ENCODE measurements around the gene KRTAP4-3. TPM values are rescaled to one million over a fixed set of nuclear protein-coding genes. Genes with fewer than 3 reads are reported as not detected.
"Not testable (repeated sequence)": the region's sequence is repeated elsewhere in the genome, so short reads cannot be mapped to it uniquely, and the experiment has no call there.

The KRTAP4-3 gene
- total RNA-seq, 4 donors from 2014 or later = not detected

GRCh38 chr17:41144846-41145245 lies 23.2 kb downstream of the KRTAP4-3 start:
- Histone ChIP-seq H3K4me1 (no peaks in the 10 kb centered on the region), H3K9me3 (peaks cover 0 to 29% (median 0%) of the 10 kb centered on the region in 4 donors), H3K27ac (no peak overlapping the region), H3K36me3 (no peaks in the 10 kb centered on the region), H3K27me3 (no peaks in the 10 kb centered on the region), H3K4me3 (no peak overlapping the region)
- whole genome bisulfite sequencing, 2 donors = 81 to 86% methylated on average over 1 of the region's 1 CpG
- no peak for TF ChIP-seq POLR2A (IDR thresholded peaks at IDR 0.05)
- no peak for TF ChIP-seq EP300 (IDR thresholded peaks at IDR 0.05)
- TF ChIP-seq CTCF (IDR thresholded peaks at IDR 0.05) = no peak
- DNase-seq (ENCODE audit: low spot score in 2 of 2) = no peak

GRCh38 chr17:41141361-41141760 lies 26.7 kb downstream of the KRTAP4-3 start:
- Histone ChIP-seq H3K36me3 (no peaks in the 10 kb centered on the region), H3K9me3 (peaks cover 0 to 31% (median 0%) of the 10 kb centered on the region in 4 donors), H3K4me3 (no peak overlapping the region), H3K27me3 (no peaks in the 10 kb centered on the region), H3K27ac (no peak overlapping the region), H3K4me1 (no peaks in the 10 kb centered on the region)
- no peak for DNase-seq (ENCODE audit: low spot score in 2 of 2)
- TF ChIP-seq CTCF (IDR thresholded peaks at IDR 0.05) = no peak
- TF ChIP-seq EP300 (IDR thresholded peaks at IDR 0.05) = no peak
- TF ChIP-seq POLR2A (IDR thresholded peaks at IDR 0.05) = no peak

GRCh38 chr17:41140360-41141131 lies 27.5 kb downstream of the KRTAP4-3 start, which contains the start of gene KRTAP4-6:
Gene KRTAP4-6, minus strand, starts transcription at chr17:41140544. Its CDS starts 57 bp downstream, at chr17:41140487.
- Histone ChIP-seq H3K27ac (no peak within 1 kb of the TSS), H3K9me3 (peaks cover 0 to 31% (median 0%) of the 10 kb centered on the region in 4 donors), H3K36me3 (no peaks in the 10 kb centered on the region), H3K4me1 (no peaks in the 10 kb centered on the region), H3K4me3 (no peak within 1 kb of the TSS), H3K27me3 (no peaks in the 10 kb centered on the region)
- WGBS, 2 donors = 87 to 93% methylated on average over 5 to 6 of the region's 6 CpGs
- no peak for DNase-seq (ENCODE audit: low spot score in 2 of 2)
- no peak for TF ChIP-seq CTCF (IDR thresholded peaks at IDR 0.05)
- no peak for TF ChIP-seq POLR2A (IDR thresholded peaks at IDR 0.05)
- no peak for TF ChIP-seq EP300 (IDR thresholded peaks at IDR 0.05)

GRCh38 chr17:41139865-41140264 lies 28.2 kb downstream of the KRTAP4-3 start:
- WGBS, 2 donors = 91% methylated on average over 12 of the region's 12 CpGs
- DNase-seq (ENCODE audit: low spot score in 2 of 2); H3K36me3 ChIP-seq: not testable (repeated sequence)

GRCh38 chr17:41133880-41134735 lies 33.9 kb downstream of the KRTAP4-3 start:
- H3K27me3 ChIP-seq = no peaks in the 10 kb centered on the region
- no peaks in the 10 kb centered on the region for H3K4me1 ChIP-seq
- no peak for DNase-seq (ENCODE audit: low spot score in 2 of 2)
- H3K4me3 ChIP-seq = no peak overlapping the region
- H3K27ac ChIP-seq = no peak overlapping the region
- H3K36me3 ChIP-seq = no peaks in the 10 kb centered on the region
- H3K9me3 ChIP-seq = no peaks in the 10 kb centered on the region
- no peak for TF ChIP-seq POLR2A (IDR thresholded peaks at IDR 0.05)
- TF ChIP-seq EP300 (IDR thresholded peaks at IDR 0.05) = no peak
- TF ChIP-seq CTCF (IDR thresholded peaks at IDR 0.05) = no peak
- WGBS, 2 donors = 70% methylated on average over 2 of the region's 2 CpGs

More at GRCh38 chr17:41139865-41140264, 28.2 kb downstream of the KRTAP4-3 start:
- H3K27ac ChIP-seq, H3K4me1 ChIP-seq, H3K4me3 ChIP-seq, H3K27me3 ChIP-seq: not testable (repeated sequence)
- H3K9me3 ChIP-seq = peaks cover 0 to 31% (median 0%) of the 10 kb centered on the region in 4 donors

All from tibial nerve (tissue), 4 donors.